OCI-LY3 (cell line): ENCODE measurements around the gene ADRA2B.

ENCODE experiments used
- EZH2phosphoT487 ChIP-seq: fragments of 200-600 bp; shearing (Covaris generic); IDR thresholded peaks from 2 replicates; pipeline ENCODE4 v1.6.1; 2018; ENCODE audit warnings: antibody characterized with exemption, mixed run types, low read depth
- TF ChIP-seq, protein P1 (sequence below): fragments of 200-600, 300-600 bp; sonication (generic); IDR thresholded peaks from 2 replicates; pipeline ENCODE4 v1.5.1; 2014; ENCODE audit warnings: antibody characterized with exemption, low read length, low read depth

- TF ChIP-seq, protein P1, sequence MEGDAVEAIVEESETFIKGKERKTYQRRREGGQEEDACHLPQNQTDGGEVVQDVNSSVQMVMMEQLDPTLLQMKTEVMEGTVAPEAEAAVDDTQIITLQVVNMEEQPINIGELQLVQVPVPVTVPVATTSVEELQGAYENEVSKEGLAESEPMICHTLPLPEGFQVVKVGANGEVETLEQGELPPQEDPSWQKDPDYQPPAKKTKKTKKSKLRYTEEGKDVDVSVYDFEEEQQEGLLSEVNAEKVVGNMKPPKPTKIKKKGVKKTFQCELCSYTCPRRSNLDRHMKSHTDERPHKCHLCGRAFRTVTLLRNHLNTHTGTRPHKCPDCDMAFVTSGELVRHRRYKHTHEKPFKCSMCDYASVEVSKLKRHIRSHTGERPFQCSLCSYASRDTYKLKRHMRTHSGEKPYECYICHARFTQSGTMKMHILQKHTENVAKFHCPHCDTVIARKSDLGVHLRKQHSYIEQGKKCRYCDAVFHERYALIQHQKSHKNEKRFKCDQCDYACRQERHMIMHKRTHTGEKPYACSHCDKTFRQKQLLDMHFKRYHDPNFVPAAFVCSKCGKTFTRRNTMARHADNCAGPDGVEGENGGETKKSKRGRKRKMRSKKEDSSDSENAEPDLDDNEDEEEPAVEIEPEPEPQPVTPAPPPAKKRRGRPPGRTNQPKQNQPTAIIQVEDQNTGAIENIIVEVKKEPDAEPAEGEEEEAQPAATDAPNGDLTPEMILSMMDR: no peak
- TF ChIP-seq EZH2phosphoT487: no peak
Measured at GRCh38 chr2:96075199-96075771, 41.1 kb downstream of the ADRA2B start.
